Activated naive CD4-positive, alpha-beta T cell treated with anti-CD3 and anti-CD28 coated beads, Interleukin-2, amount 50 U/mL, for 24 hours (primary cell): ENCODE measurements around the gene EXOC2.

Source experiments
- H3K27ac Mint-ChIP-seq: one replicate; pipeline ENCODE4 v1.8.0; 2021; ENCODE audit warnings: mild to moderate bottlenecking, mixed read lengths
- H3K27me3 Mint-ChIP-seq: one replicate; pipeline ENCODE4 v1.8.0; 2021; ENCODE audit warnings: mixed read lengths
- H3K36me3 Mint-ChIP-seq: one replicate; pipeline ENCODE4 v1.8.0; 2021; ENCODE audit warnings: mixed read lengths
- H3K4me1 Mint-ChIP-seq: one replicate; pipeline ENCODE4 v1.8.0; 2021; ENCODE audit warnings: mixed read lengths
- H3K4me3 Mint-ChIP-seq: one replicate; pipeline ENCODE4 v1.8.0; 2021; ENCODE audit warnings: mild to moderate bottlenecking, mixed read lengths
- H3K9me3 Mint-ChIP-seq: one replicate; pipeline ENCODE4 v1.8.0; 2021; ENCODE audit warnings: mixed read lengths

EXOC2 gene

GRCh38 chr6:692858-693722 lies at the start of gene EXOC2:
TSS of gene EXOC2 (minus strand) at chr6:693139. CDS start at chr6:637818, 55,321 bp downstream.
- Mint-ChIP-seq H3K36me3 (peaks cover 5% of the 10 kb centered on the region), H3K27me3 (no peaks in the 10 kb centered on the region), H3K4me1 (peaks cover 24% of the 10 kb centered on the region), H3K27ac (peak within 1 kb of the TSS; percentile 90), H3K9me3 (no peaks in the 10 kb centered on the region), H3K4me3 (peak within 1 kb of the TSS; percentile 97)

- Mint-ChIP-seq H3K36me3 (peaks cover 3% of the 10 kb centered on the region), H3K4me3 (no peak overlapping the region), H3K27ac (no peak overlapping the region), H3K9me3 (no peaks in the 10 kb centered on the region), H3K27me3 (peaks cover 2% of the 10 kb centered on the region), H3K4me1 (no peaks in the 10 kb centered on the region)
Observed at GRCh38 chr6:741410-742339, 48.7 kb upstream of the EXOC2 start.

- no peaks in the 10 kb centered on the region for H3K4me1 Mint-ChIP-seq
- peaks cover 3% of the 10 kb centered on the region for H3K27me3 Mint-ChIP-seq
- peak overlapping the region; percentile 48 for H3K27ac Mint-ChIP-seq
- peaks cover 3% of the 10 kb centered on the region for H3K36me3 Mint-ChIP-seq
- no peaks in the 10 kb centered on the region for H3K9me3 Mint-ChIP-seq
- H3K4me3 Mint-ChIP-seq: no peak overlapping the region
Observed at GRCh38 chr6:736657-737446, 43.9 kb upstream of the EXOC2 start.

- H3K36me3 Mint-ChIP-seq: no peaks in the 10 kb centered on the region
- H3K4me3 Mint-ChIP-seq: no peak overlapping the region
Observed at GRCh38 chr6:733431-734219, 40.7 kb upstream of the EXOC2 start.

GRCh38 chr6:731924-732323 lies 39.0 kb upstream of the EXOC2 start:
- Mint-ChIP-seq H3K4me1 (no peaks in the 10 kb centered on the region), H3K4me3 (no peak overlapping the region), H3K36me3 (no peaks in the 10 kb centered on the region), H3K27me3 (peaks cover 3% of the 10 kb centered on the region), H3K27ac (no peak overlapping the region), H3K9me3 (no peaks in the 10 kb centered on the region)

More at GRCh38 chr6:733431-734219, 40.7 kb upstream of the EXOC2 start:
- H3K4me1 Mint-ChIP-seq: no peaks in the 10 kb centered on the region
- H3K27ac Mint-ChIP-seq: no peak overlapping the region
- H3K9me3 Mint-ChIP-seq: no peaks in the 10 kb centered on the region
- peaks cover 3% of the 10 kb centered on the region for H3K27me3 Mint-ChIP-seq

- Mint-ChIP-seq H3K4me1 (no peaks in the 10 kb centered on the region), H3K9me3 (no peaks in the 10 kb centered on the region), H3K36me3 (no peaks in the 10 kb centered on the region), H3K27ac (no peak overlapping the region), H3K27me3 (peaks cover 1% of the 10 kb centered on the region), H3K4me3 (no peak overlapping the region)
Observed at GRCh38 chr6:729606-730320, 36.8 kb upstream of the EXOC2 start.

- Mint-ChIP-seq H3K27me3 (no peaks in the 10 kb centered on the region), H3K4me1 (no peaks in the 10 kb centered on the region)
Observed at GRCh38 chr6:727856-728255, 34.9 kb upstream of the EXOC2 start.

GRCh38 chr6:723540-723939 lies 30.6 kb upstream of the EXOC2 start:
- no peak overlapping the region for H3K27ac Mint-ChIP-seq
- no peaks in the 10 kb centered on the region for H3K9me3 Mint-ChIP-seq
- H3K4me1 Mint-ChIP-seq: peaks cover 4% of the 10 kb centered on the region
- peaks cover 2% of the 10 kb centered on the region for H3K27me3 Mint-ChIP-seq
- H3K4me3 Mint-ChIP-seq: no peak overlapping the region
- H3K36me3 Mint-ChIP-seq: no peaks in the 10 kb centered on the region

More at GRCh38 chr6:727856-728255, 34.9 kb upstream of the EXOC2 start:
- no peaks in the 10 kb centered on the region for H3K9me3 Mint-ChIP-seq
- no peak overlapping the region for H3K27ac Mint-ChIP-seq
- no peak overlapping the region for H3K4me3 Mint-ChIP-seq
- no peaks in the 10 kb centered on the region for H3K36me3 Mint-ChIP-seq

- Mint-ChIP-seq H3K4me1 (peaks cover 4% of the 10 kb centered on the region), H3K36me3 (no peaks in the 10 kb centered on the region), H3K9me3 (no peaks in the 10 kb centered on the region), H3K27me3 (peaks cover 2% of the 10 kb centered on the region), H3K27ac (no peak overlapping the region), H3K4me3 (no peak overlapping the region)
Observed at GRCh38 chr6:722608-723007, 29.7 kb upstream of the EXOC2 start.

- no peaks in the 10 kb centered on the region for H3K9me3 Mint-ChIP-seq
- peaks cover 4% of the 10 kb centered on the region for H3K4me1 Mint-ChIP-seq
- H3K27me3 Mint-ChIP-seq: peaks cover 2% of the 10 kb centered on the region
- no peak overlapping the region for H3K27ac Mint-ChIP-seq
- H3K4me3 Mint-ChIP-seq: no peak overlapping the region
- no peaks in the 10 kb centered on the region for H3K36me3 Mint-ChIP-seq
Observed at GRCh38 chr6:722077-722524, 29.2 kb upstream of the EXOC2 start.

- H3K4me3 Mint-ChIP-seq: no peak overlapping the region
- H3K27me3 Mint-ChIP-seq: peaks cover 2% of the 10 kb centered on the region
- no peak overlapping the region for H3K27ac Mint-ChIP-seq
- H3K9me3 Mint-ChIP-seq: no peaks in the 10 kb centered on the region
- H3K4me1 Mint-ChIP-seq: peaks cover 4% of the 10 kb centered on the region
- H3K36me3 Mint-ChIP-seq: no peaks in the 10 kb centered on the region
Observed at GRCh38 chr6:718345-718744, 25.4 kb upstream of the EXOC2 start.

GRCh38 chr6:717135-717534 lies 24.2 kb upstream of the EXOC2 start:
- Mint-ChIP-seq H3K4me1 (peaks cover 3% of the 10 kb centered on the region), H3K27ac (no peak overlapping the region), H3K9me3 (no peaks in the 10 kb centered on the region), H3K36me3 (no peaks in the 10 kb centered on the region), H3K4me3 (no peak overlapping the region), H3K27me3 (no peaks in the 10 kb centered on the region)

GRCh38 chr6:715709-716491 lies 23.0 kb upstream of the EXOC2 start:
- H3K9me3 Mint-ChIP-seq: no peaks in the 10 kb centered on the region

More at GRCh38 chr6:715709-716491, 23.0 kb upstream of the EXOC2 start:
- Mint-ChIP-seq H3K4me3 (no peak overlapping the region), H3K36me3 (no peaks in the 10 kb centered on the region), H3K27ac (no peak overlapping the region), H3K27me3 (no peaks in the 10 kb centered on the region), H3K4me1 (peaks cover 10% of the 10 kb centered on the region)
